Loucy (cell line): ENCODE results near the gene EXD3.

ENCODE experiments used
- H2AFZ ChIP-seq: fragments of 200-600 bp; sonication (generic); 2 replicates; pipeline ENCODE4 v1.6.0; 2016; ENCODE audit warnings: antibody characterized with exemption, mild to moderate bottlenecking, low read length, moderate library complexity
- H3F3A ChIP-seq: fragments of 200-600 bp; 2 replicates; pipeline ENCODE4 v1.6.0; 2016; ENCODE audit warnings: antibody characterized with exemption, low read depth, mild to moderate bottlenecking
- H3K27me3 ChIP-seq: fragments of 200-600 bp; sonication (generic); 2 replicates; pipeline ENCODE4 v1.6.1; 2014; ENCODE audit warnings: low read length, mild to moderate bottlenecking; ENCODE audit not compliant: insufficient read depth, poor library complexity, severe bottlenecking
- H3K36me3 ChIP-seq: fragments of 200-600 bp; sonication (generic); 2 replicates; pipeline ENCODE4 v1.6.1; 2016; ENCODE audit warnings: low read length; ENCODE audit not compliant: insufficient read depth
- H3K4me1 ChIP-seq: fragments of 200-600 bp; sonication (generic); 2 replicates; pipeline ENCODE4 v1.5.1; 2014; ENCODE audit warnings: low read length, mild to moderate bottlenecking; ENCODE audit not compliant: insufficient read depth, poor library complexity, severe bottlenecking
- H3K4me2 ChIP-seq: fragments of 200-600 bp; sonication (generic); 2 replicates; pipeline ENCODE4 v1.6.0; 2014; ENCODE audit warnings: antibody characterized with exemption, low read length, low read depth, mild to moderate bottlenecking; ENCODE audit not compliant: poor library complexity, severe bottlenecking
- H3K4me3 ChIP-seq: fragments of 200-600 bp; sonication (generic); 2 replicates; pipeline ENCODE4 v1.5.1; 2014; ENCODE audit warnings: low read length, mild to moderate bottlenecking, mixed read lengths; ENCODE audit not compliant: poor library complexity, severe bottlenecking
- H3K79me2 ChIP-seq: fragments of 200-600 bp; sonication (generic); 2 replicates; pipeline ENCODE4 v1.6.1; 2014; ENCODE audit warnings: low read length; ENCODE audit not compliant: insufficient read depth
- H3K9ac ChIP-seq: fragments of 200-600 bp; sonication (generic); 2 replicates; pipeline ENCODE4 v1.6.0; 2014; ENCODE audit warnings: mild to moderate bottlenecking, low read depth, low read length, moderate library complexity; ENCODE audit not compliant: poor library complexity, severe bottlenecking
- H3K9me2 ChIP-seq: fragments of 200-600 bp; sonication (generic); replicated peaks from 2 replicates; pipeline ENCODE4 v1.6.1; 2016; ENCODE audit warnings: low read depth, low read length, mixed read lengths
- H3K9me3 ChIP-seq: fragments of 200-600 bp; sonication (generic); 2 replicates; pipeline ENCODE4 v1.6.1; 2014; ENCODE audit warnings: mild to moderate bottlenecking, antibody characterized with exemption, low read length, low read depth; ENCODE audit not compliant: insufficient read depth
- H4K20me1 ChIP-seq: fragments of 200-600 bp; sonication (generic); 2 replicates; pipeline ENCODE4 v1.6.0; 2014; ENCODE audit warnings: antibody characterized with exemption, low read length, mild to moderate bottlenecking; ENCODE audit not compliant: insufficient read depth, poor library complexity, severe bottlenecking
- EZH2phosphoT487 ChIP-seq: fragments of 200-600 bp; IDR thresholded peaks from 2 replicates; pipeline ENCODE4 v1.6.1; 2018; ENCODE audit warnings: antibody characterized with exemption, mild to moderate bottlenecking, moderate library complexity, borderline replicate concordance
- TF ChIP-seq, protein P1 (sequence below): fragments of 200-600 bp; sonication (generic); conservative IDR thresholded peaks from 2 replicates; pipeline ENCODE4 v1.5.1; 2014; ENCODE audit warnings: mild to moderate bottlenecking, antibody characterized with exemption, low read length

Gene EXD3

DNA sequence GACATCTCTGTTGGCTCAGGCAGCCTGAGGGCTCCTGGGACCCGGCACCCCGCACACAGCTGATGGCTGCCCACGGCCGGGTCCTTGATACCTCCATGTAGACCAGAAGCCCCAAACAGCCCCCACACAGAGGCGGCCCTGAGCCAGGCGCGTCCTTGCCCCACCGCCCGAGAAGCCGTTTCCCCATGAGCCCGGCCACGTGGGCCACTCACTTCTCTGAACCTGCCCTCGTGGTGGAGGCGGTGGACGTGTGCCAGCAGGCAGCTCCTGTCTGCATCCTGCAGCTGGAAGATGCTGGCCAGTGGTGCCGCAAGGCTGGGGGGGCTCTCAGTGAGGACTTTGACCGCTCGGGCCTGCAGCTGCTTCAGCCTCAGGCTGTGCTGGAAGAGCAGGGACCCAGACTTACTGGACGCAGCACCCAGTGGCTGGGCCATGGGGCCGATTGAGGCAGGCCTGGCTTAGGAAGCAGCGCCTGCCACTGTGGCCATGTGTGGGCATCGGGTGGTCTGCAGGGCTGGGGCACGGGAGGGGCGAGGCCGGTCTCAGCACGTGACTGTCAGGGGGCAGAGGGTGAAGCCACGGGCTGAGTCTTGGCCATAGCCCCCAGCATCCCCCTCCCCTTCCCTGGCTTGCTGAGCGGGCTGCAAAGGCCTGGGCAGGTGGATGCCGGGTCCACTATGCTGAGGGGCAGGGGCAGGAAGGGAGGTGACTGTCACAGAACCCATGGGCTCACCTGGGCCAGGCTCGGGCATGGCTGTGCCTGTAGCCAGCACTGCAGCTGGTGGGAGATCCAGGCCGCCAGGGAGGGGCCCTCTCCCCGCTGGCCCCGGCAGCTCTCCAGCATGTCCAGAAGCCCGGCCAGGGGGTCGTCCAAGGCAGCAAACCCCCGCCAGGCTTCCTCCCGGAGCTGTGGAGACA lies 50.0 kb downstream of the EXD3 start:
- Histone ChIP-seq H3K4me2 (no peak overlapping the region), H3K9me2 (no peaks in the 10 kb centered on the region), H3K9me3 (peaks cover 6% of the 10 kb centered on the region; the same call in 1 of the 2 replicates), H3K79me2 (no peaks in the 10 kb centered on the region), H2AFZ (no peak overlapping the region), H3F3A (no peaks in the 10 kb centered on the region), H3K4me1 (no peaks in the 10 kb centered on the region), H3K36me3 (no peaks in the 10 kb centered on the region), H3K4me3 (no peak overlapping the region), H3K27me3 (no peaks in the 10 kb centered on the region), H4K20me1 (no peaks in the 10 kb centered on the region), H3K9ac (no peak overlapping the region)
- no peak for TF ChIP-seq EZH2phosphoT487
- TF ChIP-seq, protein P1, sequence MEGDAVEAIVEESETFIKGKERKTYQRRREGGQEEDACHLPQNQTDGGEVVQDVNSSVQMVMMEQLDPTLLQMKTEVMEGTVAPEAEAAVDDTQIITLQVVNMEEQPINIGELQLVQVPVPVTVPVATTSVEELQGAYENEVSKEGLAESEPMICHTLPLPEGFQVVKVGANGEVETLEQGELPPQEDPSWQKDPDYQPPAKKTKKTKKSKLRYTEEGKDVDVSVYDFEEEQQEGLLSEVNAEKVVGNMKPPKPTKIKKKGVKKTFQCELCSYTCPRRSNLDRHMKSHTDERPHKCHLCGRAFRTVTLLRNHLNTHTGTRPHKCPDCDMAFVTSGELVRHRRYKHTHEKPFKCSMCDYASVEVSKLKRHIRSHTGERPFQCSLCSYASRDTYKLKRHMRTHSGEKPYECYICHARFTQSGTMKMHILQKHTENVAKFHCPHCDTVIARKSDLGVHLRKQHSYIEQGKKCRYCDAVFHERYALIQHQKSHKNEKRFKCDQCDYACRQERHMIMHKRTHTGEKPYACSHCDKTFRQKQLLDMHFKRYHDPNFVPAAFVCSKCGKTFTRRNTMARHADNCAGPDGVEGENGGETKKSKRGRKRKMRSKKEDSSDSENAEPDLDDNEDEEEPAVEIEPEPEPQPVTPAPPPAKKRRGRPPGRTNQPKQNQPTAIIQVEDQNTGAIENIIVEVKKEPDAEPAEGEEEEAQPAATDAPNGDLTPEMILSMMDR: no peak

DNA sequence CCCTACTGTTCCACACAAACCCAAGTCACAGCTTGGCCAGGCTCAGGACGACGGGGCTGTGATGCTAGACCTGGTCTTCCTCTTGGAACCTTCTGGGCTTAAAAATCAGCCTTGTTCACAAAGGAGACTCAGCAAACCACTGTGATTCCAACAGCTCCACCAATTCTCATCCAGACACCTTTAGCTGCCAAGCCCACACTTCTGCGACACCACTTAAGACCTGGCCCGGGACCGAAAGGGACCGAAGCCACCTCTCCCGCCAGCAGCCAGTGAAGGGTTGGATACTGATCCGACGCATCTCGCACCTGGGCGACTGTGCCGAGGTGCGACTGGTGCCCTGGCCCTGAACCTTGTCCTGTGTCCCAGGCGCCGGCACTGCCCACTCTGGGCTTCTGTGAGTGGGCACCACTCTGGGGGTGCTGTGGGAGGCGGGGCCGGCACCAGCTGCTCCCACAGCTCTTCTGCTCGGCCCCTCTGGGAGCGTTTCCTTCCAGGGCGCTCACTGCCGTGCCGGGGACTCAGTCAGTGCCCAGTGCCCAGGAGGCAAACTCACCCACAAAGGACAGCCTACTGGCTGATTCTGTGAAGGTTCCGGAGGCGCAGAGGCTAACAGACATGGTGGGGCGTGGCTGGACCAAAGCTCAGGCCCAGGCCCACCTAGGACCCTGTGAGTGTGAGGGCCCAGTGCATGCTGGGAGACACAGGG lies 50.9 kb downstream of the EXD3 start:
- Histone ChIP-seq H3K9ac (no peak overlapping the region), H4K20me1 (no peaks in the 10 kb centered on the region), H3K27me3 (no peaks in the 10 kb centered on the region), H3K9me2 (no peaks in the 10 kb centered on the region), H3K4me3 (no peak overlapping the region), H3K79me2 (no peaks in the 10 kb centered on the region), H3K4me1 (no peaks in the 10 kb centered on the region), H3K9me3 (peaks cover 9% of the 10 kb centered on the region; the same call in 1 of the 2 replicates), H2AFZ (no peak overlapping the region), H3K4me2 (no peak overlapping the region), H3F3A (no peaks in the 10 kb centered on the region), H3K36me3 (no peaks in the 10 kb centered on the region)
- TF ChIP-seq, protein P1: no peak
- no peak for TF ChIP-seq EZH2phosphoT487

DNA sequence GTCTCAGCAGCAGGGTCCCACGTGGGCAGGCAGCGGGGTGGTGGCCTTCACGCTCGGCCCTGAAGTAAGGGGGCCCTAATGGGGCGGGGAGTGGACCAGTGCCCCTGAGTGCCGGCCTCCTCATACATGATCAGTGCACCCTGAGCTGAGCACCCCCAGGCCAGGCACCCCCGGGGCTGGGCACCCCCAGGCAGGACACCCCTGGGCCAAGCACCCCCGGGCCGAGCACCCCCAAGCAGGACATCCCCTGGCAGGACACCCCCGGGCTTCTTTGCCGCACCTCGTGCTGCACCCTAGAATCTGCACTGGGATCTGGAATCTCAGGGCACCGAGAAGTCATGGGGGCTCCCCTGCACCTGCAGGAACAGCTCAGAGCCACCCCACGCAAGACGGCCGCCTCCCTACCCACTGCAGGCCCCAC lies 51.4 kb downstream of the EXD3 start:
- Histone ChIP-seq H3K36me3 (no peaks in the 10 kb centered on the region), H2AFZ (no peak overlapping the region), H3K9me3 (peaks cover 9% of the 10 kb centered on the region; the same call in 1 of the 2 replicates), H3K27me3 (no peaks in the 10 kb centered on the region), H3K79me2 (no peaks in the 10 kb centered on the region), H3K9ac (no peak overlapping the region), H3K4me3 (no peak overlapping the region), H3K4me1 (no peaks in the 10 kb centered on the region), H4K20me1 (no peaks in the 10 kb centered on the region), H3K4me2 (no peak overlapping the region), H3K9me2 (no peaks in the 10 kb centered on the region), H3F3A (no peaks in the 10 kb centered on the region)
- TF ChIP-seq, protein P1: no peak
- no peak for TF ChIP-seq EZH2phosphoT487
